Activated CD4-positive, alpha-beta memory T cell treated with anti-CD3 and anti-CD28 coated beads, Interleukin-2, amount 10 ng/mL, durations not matched to agents 7 days and 5 days (primary cell): ENCODE data around the gene GRB10. TPM values are rescaled to one million over a fixed set of nuclear protein-coding genes. Genes with fewer than 3 reads are reported as not detected.
"Not testable (repeated sequence)": the region's sequence is repeated elsewhere in the genome, so short reads cannot be mapped to it uniquely, and the experiment has no call there.

ENCODE experiments used
- CTCF ChIA-PET: fragments of 350-600 bp; sonication (Branson Sonifier 250); formaldehyde crosslinking; loops from one replicate; lab custom pipeline; 2021; ENCODE audit warnings: antibody characterized with exemption, inconsistent platforms; lab: Charles Lee
- POLR2A ChIA-PET: fragments of 350-600 bp; sonication (Branson Sonifier 250); formaldehyde crosslinking; loops from one replicate; lab custom pipeline; 2021; ENCODE audit warnings: antibody characterized with exemption; lab: Charles Lee
- DNase-seq: peaks from one replicate; pipeline ENCODE4 v3.0.0-alpha.2; 2020
- H3K27ac Mint-ChIP-seq: one replicate; pipeline ENCODE4 v1.8.0; 2021; ENCODE audit warnings: mild to moderate bottlenecking, mixed read lengths
- H3K27me3 Mint-ChIP-seq: one replicate; pipeline ENCODE4 v1.8.0; 2021; ENCODE audit warnings: mixed read lengths
- H3K36me3 Mint-ChIP-seq: one replicate; pipeline ENCODE4 v1.8.0; 2021; ENCODE audit warnings: low read depth, mixed read lengths
- H3K4me1 Mint-ChIP-seq: one replicate; pipeline ENCODE4 v1.8.0; 2021; ENCODE audit warnings: mixed read lengths
- H3K4me3 Mint-ChIP-seq: one replicate; pipeline ENCODE4 v1.8.0; 2021; ENCODE audit warnings: mild to moderate bottlenecking, mixed read lengths
- H3K9me3 Mint-ChIP-seq: one replicate; pipeline ENCODE4 v1.8.0; 2021; ENCODE audit warnings: mixed read lengths
- total RNA-seq, 2 experiments: library from RNA; stranded (reverse); gene quantifications; one replicate each; pipeline ENCODE4 v1.2.3, GENCODE V29; 2021

Gene GRB10
- total RNA-seq, 2 experiments from 2014 or later, result 13.9 to 14.2 TPM

DNA sequence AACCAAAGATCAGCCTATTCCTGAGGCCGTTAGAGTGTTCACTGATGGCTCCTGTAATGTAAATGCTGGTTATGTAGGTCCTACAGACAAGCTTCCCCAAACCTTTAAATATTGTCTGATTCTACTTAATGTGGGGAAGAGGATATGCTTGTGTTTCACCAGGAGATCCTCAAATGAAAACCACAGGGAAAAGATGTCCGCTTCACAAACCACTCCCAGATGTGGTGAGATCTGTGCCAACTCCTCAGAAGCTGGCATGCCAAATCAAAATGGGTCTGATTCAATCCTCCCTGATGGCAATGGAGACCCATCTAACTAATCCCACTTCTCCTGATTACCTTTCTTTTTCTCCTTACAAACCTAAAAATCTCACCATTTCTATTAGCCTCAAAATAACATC, 202.0 kb downstream of the GRB10 start:
- H3K9me3 Mint-ChIP-seq, result peaks cover 20% of the 10 kb centered on the region
- H3K4me3 Mint-ChIP-seq, DNase-seq, H3K4me1 Mint-ChIP-seq, H3K27ac Mint-ChIP-seq, POLR2A ChIA-PET: not testable (repeated sequence)
- peaks cover 11% of the 10 kb centered on the region for H3K36me3 Mint-ChIP-seq
- peaks cover 16% of the 10 kb centered on the region for H3K27me3 Mint-ChIP-seq
- CTCF ChIA-PET, result interaction anchor here (0.6 to 1.0 kb wide), 2 partner anchors 60 to 112 kb away, joined by 3 to 4 read pairs; no protein-coding TSS in a partner anchor

DNA sequence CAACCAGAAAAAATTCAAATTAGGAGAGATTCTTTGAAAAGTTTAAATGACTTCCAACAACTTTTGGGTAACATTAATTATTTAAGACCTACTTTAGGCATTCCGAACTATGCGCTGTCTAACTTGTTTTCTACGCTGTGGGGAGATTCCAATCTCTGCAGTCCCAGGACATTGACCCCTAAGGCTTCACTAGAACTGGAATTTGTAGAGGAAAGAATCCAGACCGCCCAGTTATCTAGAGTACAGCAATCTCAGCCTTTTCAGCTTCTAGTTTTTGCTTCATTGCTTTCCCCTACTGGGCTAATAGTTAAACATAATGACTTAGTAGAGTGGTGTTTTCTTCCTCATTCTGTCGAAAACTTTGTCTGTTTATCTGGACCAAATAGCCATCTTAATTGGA, 202.6 kb downstream of the GRB10 start:
- ChIA-PET POLR2A (no interaction called here), CTCF (no interaction called here)
- Mint-ChIP-seq H3K36me3 (peaks cover 11% of the 10 kb centered on the region), H3K4me1 (peaks cover 4% of the 10 kb centered on the region), H3K4me3 (no peak overlapping the region), H3K9me3 (peaks cover 20% of the 10 kb centered on the region), H3K27ac (no peak overlapping the region), H3K27me3 (peaks cover 19% of the 10 kb centered on the region)
- DNase-seq, result no peak

DNA sequence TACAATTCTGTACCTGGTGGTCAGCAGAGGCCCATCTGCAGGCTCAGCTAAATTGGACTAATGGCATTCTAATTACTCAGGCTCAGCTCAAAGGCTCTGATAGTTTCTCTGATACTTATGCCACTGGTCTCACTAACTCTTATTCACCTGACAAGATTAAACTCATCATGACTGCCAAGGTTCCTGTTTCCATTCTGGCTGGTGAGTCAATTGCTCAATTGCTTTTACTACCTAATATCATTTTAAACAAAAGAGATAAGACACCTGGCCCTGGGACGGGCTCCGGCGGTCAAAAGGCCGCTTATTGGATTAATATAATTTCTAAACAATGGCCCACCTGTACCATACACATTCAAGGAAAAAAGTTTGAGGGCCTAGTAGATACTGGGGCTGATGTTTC, 204.6 kb downstream of the GRB10 start:
- DNase-seq, H3K27ac Mint-ChIP-seq, H3K4me1 Mint-ChIP-seq, H3K4me3 Mint-ChIP-seq, POLR2A ChIA-PET: not testable (repeated sequence)
- Mint-ChIP-seq H3K36me3 (peaks cover 11% of the 10 kb centered on the region), H3K27me3 (peaks cover 26% of the 10 kb centered on the region), H3K9me3 (peaks cover 14% of the 10 kb centered on the region)
- CTCF ChIA-PET, result interaction anchor here (0.6 kb wide), 1 partner anchor 18 kb away, joined by 3 read pairs; no protein-coding TSS in a partner anchor

DNA sequence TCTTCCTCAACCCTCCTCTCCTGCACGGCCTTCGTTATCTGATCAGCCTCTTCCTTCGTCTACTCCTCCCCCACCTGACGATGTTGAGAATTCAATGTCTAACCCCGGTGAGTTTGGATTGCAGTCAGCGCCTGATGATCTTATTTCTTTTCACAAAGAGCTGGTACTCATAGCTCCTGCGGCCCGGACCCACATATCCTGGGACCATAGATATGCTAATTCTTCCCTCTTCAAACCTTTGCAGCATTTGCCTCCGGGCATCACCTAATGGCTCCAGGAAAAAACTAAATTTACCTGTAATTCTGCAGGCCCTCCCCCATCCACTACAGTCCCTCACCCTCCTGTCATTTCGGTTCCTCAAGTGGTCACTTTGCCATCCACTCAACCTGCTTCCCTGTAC, 205.1 kb downstream of the GRB10 start:
- CTCF ChIA-PET, result interaction anchor here (0.6 kb wide), 1 partner anchor 18 kb away, joined by 3 read pairs; no protein-coding TSS in a partner anchor
- peaks cover 24% of the 10 kb centered on the region for H3K27me3 Mint-ChIP-seq
- H3K4me1 Mint-ChIP-seq, result peaks cover 4% of the 10 kb centered on the region
- peaks cover 11% of the 10 kb centered on the region for H3K36me3 Mint-ChIP-seq
- POLR2A ChIA-PET, result no interaction called here
- no peak overlapping the region for H3K4me3 Mint-ChIP-seq
- H3K9me3 Mint-ChIP-seq, result peaks cover 12% of the 10 kb centered on the region
- no peak overlapping the region for H3K27ac Mint-ChIP-seq
- DNase-seq, result no peak

DNA sequence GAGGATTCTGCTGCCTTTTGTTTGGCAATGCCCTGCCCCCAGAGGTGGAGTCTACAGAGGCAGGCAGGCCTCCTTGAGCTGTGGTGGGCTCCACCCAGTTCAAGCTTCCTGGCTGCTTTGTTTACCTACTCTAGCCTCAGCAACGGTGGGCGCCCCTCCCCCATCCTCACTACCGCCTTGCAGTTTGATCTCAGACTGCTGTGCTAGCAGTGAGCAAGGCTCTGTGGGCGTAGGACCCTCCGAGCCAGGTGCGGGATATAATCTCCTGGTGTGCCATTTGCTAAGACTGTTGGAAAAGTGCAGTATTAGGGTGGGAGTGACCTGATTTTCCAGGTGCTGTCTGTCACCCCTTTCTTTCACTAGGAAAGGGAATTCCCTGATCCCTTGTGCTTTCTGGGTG, 206.3 kb downstream of the GRB10 start:
- peak; percentile 23 for DNase-seq
- H3K4me1 Mint-ChIP-seq, POLR2A ChIA-PET, H3K4me3 Mint-ChIP-seq, H3K9me3 Mint-ChIP-seq, H3K27ac Mint-ChIP-seq, CTCF ChIA-PET: not testable (repeated sequence)
- H3K36me3 Mint-ChIP-seq, result peaks cover 11% of the 10 kb centered on the region
- peaks cover 26% of the 10 kb centered on the region for H3K27me3 Mint-ChIP-seq

DNA sequence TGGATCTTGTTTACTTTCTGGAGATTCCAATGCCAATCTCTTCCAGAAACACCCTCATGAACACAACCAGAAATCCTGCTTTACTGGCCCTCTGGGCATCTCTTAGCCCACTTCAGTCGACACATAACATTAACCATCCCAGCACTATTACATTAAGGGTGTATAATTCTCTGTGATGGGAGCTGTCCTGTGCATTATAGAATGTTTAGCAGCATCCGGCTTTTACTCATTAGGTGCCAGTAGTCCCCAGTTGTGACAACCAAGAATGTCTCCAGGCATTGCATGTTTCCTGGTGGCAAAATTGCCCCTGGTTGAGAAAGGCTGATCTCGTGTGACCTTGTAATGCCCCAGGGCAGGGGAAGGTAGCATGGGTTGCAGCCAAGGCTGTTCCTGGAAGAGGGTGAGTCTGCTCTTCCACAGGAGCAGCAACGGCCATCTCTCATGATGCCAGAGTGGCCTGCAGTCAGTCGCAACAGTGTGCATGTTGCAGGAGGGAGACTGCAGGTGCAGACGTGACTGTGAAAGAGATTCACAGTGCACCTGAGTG, 214.9 kb downstream of the GRB10 start:
- H3K36me3 Mint-ChIP-seq, result no peaks in the 10 kb centered on the region
- H3K4me1 Mint-ChIP-seq, result no peaks in the 10 kb centered on the region
- H3K27me3 Mint-ChIP-seq, result peaks cover 24% of the 10 kb centered on the region
- CTCF ChIA-PET, result no interaction called here
- no peak for DNase-seq
- POLR2A ChIA-PET, result no interaction called here
- no peak overlapping the region for H3K4me3 Mint-ChIP-seq
- no peak overlapping the region for H3K27ac Mint-ChIP-seq
- H3K9me3 Mint-ChIP-seq, result peaks cover 3% of the 10 kb centered on the region

DNA sequence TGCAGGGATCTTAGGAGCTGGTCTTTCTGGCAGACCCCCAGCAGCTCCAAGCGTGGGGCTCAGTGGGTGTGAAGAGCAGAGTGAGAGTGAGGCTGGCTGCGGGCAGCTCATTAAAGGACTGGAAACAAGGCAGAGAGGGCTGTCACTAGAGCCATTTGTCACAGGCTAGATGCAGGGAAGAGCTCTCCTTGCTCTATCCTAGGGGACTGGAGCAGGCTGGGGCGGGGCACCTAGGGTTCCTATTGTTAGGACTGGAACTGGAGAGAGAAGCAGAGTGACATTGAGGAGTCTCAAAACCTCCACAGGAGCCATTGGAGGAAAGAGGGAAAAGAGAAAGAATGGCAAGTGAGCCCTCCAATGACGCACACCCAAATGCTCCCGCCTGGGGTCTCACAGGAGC, 216.7 kb downstream of the GRB10 start:
- no peaks in the 10 kb centered on the region for H3K4me1 Mint-ChIP-seq
- no peak for DNase-seq
- peaks cover 3% of the 10 kb centered on the region for H3K9me3 Mint-ChIP-seq
- ChIA-PET POLR2A (no interaction called here), CTCF (interaction anchor here (0.5 kb wide), 1 partner anchor 55 kb away, joined by 4 read pairs; no protein-coding TSS in a partner anchor)
- H3K27ac Mint-ChIP-seq, result no peak overlapping the region
- no peak overlapping the region for H3K4me3 Mint-ChIP-seq
- H3K27me3 Mint-ChIP-seq, result peaks cover 26% of the 10 kb centered on the region
- H3K36me3 Mint-ChIP-seq, result no peaks in the 10 kb centered on the region

DNA sequence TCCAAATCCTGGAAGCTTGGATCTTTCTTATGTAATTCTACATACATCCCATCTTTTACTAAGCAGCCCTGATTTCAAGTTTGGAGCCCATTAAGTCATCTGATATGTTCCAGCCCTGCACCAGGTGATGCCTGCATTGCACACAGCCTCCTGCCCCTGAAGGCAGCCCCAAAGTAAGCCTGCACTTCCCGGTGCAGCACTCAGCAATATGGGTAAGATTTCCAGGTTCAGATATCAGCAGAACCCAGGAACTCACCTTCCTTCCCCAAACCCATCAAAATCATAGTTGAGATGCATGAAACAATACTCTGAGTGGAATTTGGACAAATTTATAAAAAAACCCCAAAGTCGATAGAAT, 217.2 kb downstream of the GRB10 start:
- DNase-seq, result no peak
- Mint-ChIP-seq H3K4me3 (no peak overlapping the region), H3K9me3 (peaks cover 2% of the 10 kb centered on the region), H3K27me3 (peaks cover 27% of the 10 kb centered on the region), H3K4me1 (no peaks in the 10 kb centered on the region), H3K36me3 (no peaks in the 10 kb centered on the region), H3K27ac (no peak overlapping the region)
- CTCF ChIA-PET, result interaction anchor here (0.5 kb wide), 1 partner anchor 55 kb away, joined by 4 read pairs; no protein-coding TSS in a partner anchor
- POLR2A ChIA-PET, result no interaction called here

DNA sequence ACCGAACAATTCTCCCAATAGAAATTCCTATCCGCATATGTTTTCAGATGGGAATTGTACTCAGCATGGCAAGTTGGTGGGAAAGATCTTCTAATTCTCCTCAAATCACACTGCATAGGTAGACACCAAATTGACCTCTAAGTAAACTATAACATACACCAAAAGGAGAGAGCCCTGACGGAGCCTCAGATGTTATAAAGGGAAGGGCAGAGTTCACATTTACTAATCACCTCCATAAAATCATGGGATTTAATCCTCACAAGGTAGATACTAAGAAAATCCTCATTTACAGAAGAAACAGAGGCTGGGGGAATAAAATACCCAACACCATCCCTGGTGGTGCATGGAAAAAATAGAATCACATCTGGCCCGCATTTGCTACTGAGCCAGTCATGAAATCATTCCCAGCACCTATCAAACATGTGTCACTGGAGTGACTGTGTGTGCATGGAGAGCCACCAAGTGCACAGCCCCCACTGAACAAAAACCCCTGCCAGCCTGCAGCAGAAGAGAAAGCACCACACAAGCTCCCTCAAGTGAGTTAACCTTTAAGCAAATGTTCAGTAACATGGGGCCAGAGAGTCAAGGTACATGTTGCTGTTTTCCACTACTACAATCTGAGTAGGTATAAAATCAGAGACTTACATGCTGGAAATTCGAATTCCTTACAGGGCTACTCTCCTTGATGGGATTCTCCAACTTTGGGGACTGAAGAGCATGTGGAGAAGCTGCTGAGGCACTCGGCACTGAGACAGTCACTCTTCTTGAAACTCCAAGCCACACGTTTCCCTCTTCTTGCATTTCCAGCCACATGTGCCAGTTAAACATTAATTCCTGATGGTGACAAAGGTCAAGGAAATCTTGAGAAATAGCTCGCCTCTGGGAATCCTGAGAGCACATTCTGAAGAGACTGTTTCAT, 217.8 kb downstream of the GRB10 start, which contains the start of gene DDC:
Gene DDC, minus strand, starts transcription at position 766 of the 919 bp plus-strand sequence. CDS start 21,320 bp downstream, outside the sequence.
- peaks cover 28% of the 10 kb centered on the region for H3K27me3 Mint-ChIP-seq
- POLR2A ChIA-PET, result no interaction called here
- H3K27ac Mint-ChIP-seq, result no peak within 1 kb of the TSS
- no peak for DNase-seq
- H3K4me1 Mint-ChIP-seq, result no peaks in the 10 kb centered on the region
- H3K36me3 Mint-ChIP-seq, result no peaks in the 10 kb centered on the region
- no peaks in the 10 kb centered on the region for H3K9me3 Mint-ChIP-seq
- CTCF ChIA-PET, result interaction anchor here (0.5 kb wide), 1 partner anchor 54 kb away, joined by 4 read pairs; no protein-coding TSS in a partner anchor
- H3K4me3 Mint-ChIP-seq, result no peak within 1 kb of the TSS

DNA sequence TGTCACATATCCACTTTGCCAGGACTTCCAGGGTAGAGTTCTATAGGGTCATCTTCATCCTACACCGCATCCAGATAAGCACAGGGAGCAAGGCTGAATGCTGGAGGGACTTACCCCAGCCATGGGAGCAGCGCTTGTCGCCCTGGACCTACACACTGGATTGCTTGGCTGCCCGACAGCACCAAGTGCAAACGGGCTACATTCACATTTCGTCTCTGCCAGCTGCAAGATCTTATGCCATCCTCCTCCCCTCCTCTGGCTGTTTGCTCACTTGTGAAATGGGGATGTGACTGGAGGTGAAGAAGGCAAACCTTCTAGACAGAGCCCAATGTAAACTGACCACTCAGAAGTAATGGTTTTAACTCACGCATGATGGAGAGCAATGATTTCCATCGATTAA, 218.5 kb downstream of the GRB10 start:
- H3K27me3 Mint-ChIP-seq, result peaks cover 28% of the 10 kb centered on the region
- ChIA-PET CTCF (no interaction called here), POLR2A (no interaction called here)
- H3K9me3 Mint-ChIP-seq, result no peaks in the 10 kb centered on the region
- no peak for DNase-seq
- no peaks in the 10 kb centered on the region for H3K36me3 Mint-ChIP-seq
- no peaks in the 10 kb centered on the region for H3K4me1 Mint-ChIP-seq
- H3K4me3 Mint-ChIP-seq, result no peak overlapping the region
- no peak overlapping the region for H3K27ac Mint-ChIP-seq

DNA sequence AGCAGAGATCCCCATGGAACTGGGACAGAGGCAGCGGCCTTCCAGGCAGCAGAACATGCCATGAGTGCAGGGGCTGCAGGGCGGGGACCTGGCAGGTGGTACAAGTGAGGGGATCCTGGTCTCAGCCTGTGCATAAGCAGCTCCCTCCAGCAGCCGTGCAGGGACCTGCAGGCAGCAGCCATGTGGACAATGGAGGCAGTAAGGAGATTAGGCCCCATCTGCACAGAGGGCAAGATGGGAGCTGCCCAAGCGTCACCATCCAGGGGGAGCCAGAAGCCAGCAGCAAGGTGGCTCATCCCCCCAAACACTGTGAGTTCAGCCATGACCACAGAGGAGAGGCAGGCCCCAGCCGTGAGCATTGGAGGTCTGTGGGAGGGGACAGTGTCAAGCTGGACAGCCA, 220.6 kb downstream of the GRB10 start:
- DNase-seq, result no peak
- CTCF ChIA-PET, result interaction anchor here (0.6 to 1.5 kb wide), 3 partner anchors 29 to 94 kb away, joined by 3 to 4 read pairs (median 3); no protein-coding TSS in a partner anchor
- no peaks in the 10 kb centered on the region for H3K4me1 Mint-ChIP-seq
- no peak overlapping the region for H3K4me3 Mint-ChIP-seq
- peaks cover 36% of the 10 kb centered on the region for H3K27me3 Mint-ChIP-seq
- H3K27ac Mint-ChIP-seq, result no peak overlapping the region
- H3K36me3 Mint-ChIP-seq, result no peaks in the 10 kb centered on the region
- no peaks in the 10 kb centered on the region for H3K9me3 Mint-ChIP-seq
- POLR2A ChIA-PET, result no interaction called here

DNA sequence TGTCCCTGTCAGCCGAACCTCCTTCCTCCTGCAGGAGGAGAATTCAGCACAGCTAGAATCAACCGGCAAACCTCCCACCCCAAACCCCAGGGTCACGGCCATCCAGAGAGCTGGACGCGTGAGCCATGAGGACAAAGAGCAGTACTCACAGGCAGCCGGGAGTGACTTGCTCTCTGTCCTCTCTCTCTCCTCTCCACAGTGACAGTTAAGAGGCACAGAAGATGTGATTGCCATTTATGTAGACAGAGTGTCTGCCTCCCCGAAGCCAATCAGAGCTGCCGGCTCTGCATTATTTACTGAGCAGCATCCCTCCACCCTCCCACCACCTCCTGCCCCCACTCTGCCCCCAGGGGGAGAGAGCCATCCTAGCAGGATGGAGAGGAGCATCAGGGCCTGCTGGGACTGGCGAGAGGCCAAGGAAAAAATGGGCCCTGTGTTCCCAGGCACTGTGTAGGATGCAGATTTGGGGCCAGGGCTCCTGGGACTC, 221.8 kb downstream of the GRB10 start:
- peaks cover 40% of the 10 kb centered on the region for H3K27me3 Mint-ChIP-seq
- ChIA-PET POLR2A (no interaction called here), CTCF (no interaction called here)
- DNase-seq, result no peak
- no peaks in the 10 kb centered on the region for H3K4me1 Mint-ChIP-seq
- H3K36me3 Mint-ChIP-seq, result no peaks in the 10 kb centered on the region
- H3K4me3 Mint-ChIP-seq, result no peak overlapping the region
- no peak overlapping the region for H3K27ac Mint-ChIP-seq
- H3K9me3 Mint-ChIP-seq, result no peaks in the 10 kb centered on the region

DNA sequence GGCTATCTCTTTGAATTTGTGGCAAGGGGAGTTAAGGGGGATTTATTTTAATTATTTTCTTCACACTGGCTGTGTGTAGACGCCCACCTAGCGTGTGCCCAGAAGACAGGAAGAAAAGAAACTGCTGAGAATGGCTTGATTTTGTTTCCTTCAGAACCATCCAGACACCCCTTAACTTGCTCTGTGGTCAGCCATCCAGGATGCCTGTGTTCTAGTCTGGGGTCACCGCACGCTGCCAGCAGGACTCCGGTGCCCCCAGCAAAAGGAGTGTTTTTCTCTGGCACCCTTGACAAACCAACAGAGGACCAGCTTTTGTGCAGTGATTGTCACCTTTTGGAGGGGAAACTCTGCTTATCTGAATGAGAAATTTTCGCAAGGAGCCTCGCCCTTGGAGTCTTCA, 222.8 kb downstream of the GRB10 start:
- no peaks in the 10 kb centered on the region for H3K36me3 Mint-ChIP-seq
- ChIA-PET POLR2A (no interaction called here), CTCF (no interaction called here)
- H3K4me1 Mint-ChIP-seq, result no peaks in the 10 kb centered on the region
- no peaks in the 10 kb centered on the region for H3K9me3 Mint-ChIP-seq
- H3K27ac Mint-ChIP-seq, result no peak overlapping the region
- H3K4me3 Mint-ChIP-seq, result no peak overlapping the region
- peaks cover 36% of the 10 kb centered on the region for H3K27me3 Mint-ChIP-seq
- no peak for DNase-seq
